Left ventricle myocardium inferior (tissue), 1 donor: ENCODE results near the gene MYO18A. TPM values are rescaled to one million over a fixed set of nuclear protein-coding genes. Genes with fewer than 3 reads are reported as not detected.

Source experiments
- DNase-seq: peaks from one replicate; pipeline ENCODE4 v3.0.0-alpha.2; 2020
- H3K27ac ChIP-seq: fragments of 200-600 bp; replicated peaks from 2 replicates; pipeline ENCODE4 v1.8.0; 2021
- H3K27me3 ChIP-seq: fragments of 200-600 bp; 2 replicates; pipeline ENCODE4 v1.8.0; 2021; ENCODE audit warnings: low read depth
- H3K36me3 ChIP-seq: fragments of 200-600 bp; 2 replicates; pipeline ENCODE4 v1.8.0; 2021
- H3K4me1 ChIP-seq: fragments of 200-600 bp; 2 replicates; pipeline ENCODE4 v1.8.0; 2021
- H3K4me3 ChIP-seq: fragments of 200-600 bp; 2 replicates; pipeline ENCODE4 v1.8.0; 2021; ENCODE audit warnings: mild to moderate bottlenecking, moderate library complexity
- H3K9me3 ChIP-seq: fragments of 200-600 bp; replicated peaks from 2 replicates; pipeline ENCODE4 v1.8.0; 2021
- intact Hi-C: fragments of 100-400 bp; cut with micrococcal nuclease; formaldehyde crosslinking; loops from one replicate; pipeline ENCODE4 v1.11.0; 2022
- total RNA-seq: library from RNA; stranded (reverse); fragmentation: NEBNext Ultra II Directional; extraction: Animal tissue kit (Norgen Biotek cat#: 25700); gene quantifications from one replicate; pipeline ENCODE4 v1.2.1, GENCODE V29; 2021
- TF ChIP-seq, protein P1 (sequence below): fragments of 200-600 bp; IDR thresholded peaks from 2 replicates; pipeline ENCODE4 v1.8.0; 2021; ENCODE audit warnings: antibody characterized with exemption, mild to moderate bottlenecking, borderline replicate concordance
- donor health status: DM: no; HTN: yes; CAD: no; lungs with severe emphysema.

MYO18A gene
- total RNA-seq, 1 donor from 2014 or later = 397 TPM

DNA sequence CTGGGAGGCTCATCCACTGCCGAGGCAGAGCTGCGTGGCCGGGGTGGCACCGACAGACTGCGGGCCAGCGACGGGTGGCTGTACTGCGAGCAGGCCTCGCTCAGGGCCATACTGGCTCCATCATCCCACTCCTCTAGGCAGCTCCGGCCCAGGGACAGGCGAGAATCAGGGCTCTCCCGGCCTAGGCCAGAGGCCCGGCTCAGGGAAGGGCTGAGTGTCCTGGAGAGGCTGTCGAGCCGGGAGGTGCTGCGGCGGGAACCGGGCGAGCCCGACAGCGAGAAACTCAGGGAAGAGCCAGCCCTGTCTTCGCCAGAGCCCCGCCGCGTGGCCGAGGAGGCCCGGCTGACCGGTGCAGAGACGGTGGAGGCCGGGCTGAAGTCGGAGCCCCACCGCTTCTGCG is 99.9 kb downstream of the MYO18A start:
- H3K9me3 ChIP-seq = no peaks in the 10 kb centered on the region
- no peak for DNase-seq
- TF ChIP-seq, protein P1, sequence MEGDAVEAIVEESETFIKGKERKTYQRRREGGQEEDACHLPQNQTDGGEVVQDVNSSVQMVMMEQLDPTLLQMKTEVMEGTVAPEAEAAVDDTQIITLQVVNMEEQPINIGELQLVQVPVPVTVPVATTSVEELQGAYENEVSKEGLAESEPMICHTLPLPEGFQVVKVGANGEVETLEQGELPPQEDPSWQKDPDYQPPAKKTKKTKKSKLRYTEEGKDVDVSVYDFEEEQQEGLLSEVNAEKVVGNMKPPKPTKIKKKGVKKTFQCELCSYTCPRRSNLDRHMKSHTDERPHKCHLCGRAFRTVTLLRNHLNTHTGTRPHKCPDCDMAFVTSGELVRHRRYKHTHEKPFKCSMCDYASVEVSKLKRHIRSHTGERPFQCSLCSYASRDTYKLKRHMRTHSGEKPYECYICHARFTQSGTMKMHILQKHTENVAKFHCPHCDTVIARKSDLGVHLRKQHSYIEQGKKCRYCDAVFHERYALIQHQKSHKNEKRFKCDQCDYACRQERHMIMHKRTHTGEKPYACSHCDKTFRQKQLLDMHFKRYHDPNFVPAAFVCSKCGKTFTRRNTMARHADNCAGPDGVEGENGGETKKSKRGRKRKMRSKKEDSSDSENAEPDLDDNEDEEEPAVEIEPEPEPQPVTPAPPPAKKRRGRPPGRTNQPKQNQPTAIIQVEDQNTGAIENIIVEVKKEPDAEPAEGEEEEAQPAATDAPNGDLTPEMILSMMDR = no peak
- H3K27me3 ChIP-seq = no peaks in the 10 kb centered on the region
- intact Hi-C loops = no loop called here
- no peak overlapping the region for H3K27ac ChIP-seq
- peaks cover 91% of the 10 kb centered on the region for H3K36me3 ChIP-seq
- H3K4me1 ChIP-seq = peaks cover 39% of the 10 kb centered on the region
- H3K4me3 ChIP-seq = no peak overlapping the region

DNA sequence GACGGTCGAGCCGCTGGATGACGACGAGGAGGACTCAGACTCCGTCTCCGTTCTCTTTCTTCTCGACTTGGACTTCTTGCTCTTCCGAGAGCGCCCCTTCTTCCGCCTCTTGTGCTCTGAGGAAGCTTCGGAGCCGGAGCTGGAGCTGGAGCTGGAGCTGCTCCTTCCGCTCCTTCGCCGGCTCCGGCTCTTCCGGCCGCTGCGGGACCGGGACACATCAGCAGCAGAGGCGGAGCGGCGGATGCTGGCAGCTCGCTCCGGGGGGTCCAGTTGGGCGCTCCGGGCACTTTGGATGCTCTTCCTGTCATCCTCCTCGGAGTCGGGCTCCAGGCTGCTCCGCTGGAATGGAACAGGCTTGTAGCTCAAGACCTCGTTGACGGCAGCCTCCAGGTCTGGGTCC is 100.3 kb downstream of the MYO18A start:
- H3K4me3 ChIP-seq = no peak overlapping the region
- peaks cover 43% of the 10 kb centered on the region for H3K4me1 ChIP-seq
- no peak overlapping the region for H3K27ac ChIP-seq
- no peak for DNase-seq
- H3K27me3 ChIP-seq = no peaks in the 10 kb centered on the region
- intact Hi-C loops = no loop called here
- TF ChIP-seq, protein P1 = no peak
- no peaks in the 10 kb centered on the region for H3K9me3 ChIP-seq
- peaks cover 86% of the 10 kb centered on the region for H3K36me3 ChIP-seq

DNA sequence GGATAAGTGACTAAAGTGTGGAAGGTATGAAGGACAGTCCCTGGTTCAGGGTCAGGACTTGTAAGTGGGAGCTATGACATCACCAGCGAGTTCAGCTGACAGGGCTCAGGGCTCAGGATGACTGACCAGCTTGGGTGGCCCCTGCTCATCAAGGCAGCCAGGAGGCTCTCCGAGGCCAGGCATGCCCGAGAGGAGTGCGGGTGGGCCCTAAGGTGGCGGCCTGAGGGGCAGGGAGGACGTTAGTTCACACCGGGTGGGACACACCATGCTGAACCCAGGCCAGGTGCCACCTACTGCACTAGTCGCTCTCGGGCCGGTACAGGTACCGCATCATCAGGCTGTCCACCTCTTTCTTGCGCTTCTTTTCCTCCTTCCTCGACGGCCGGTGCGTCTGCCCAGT is 100.8 kb downstream of the MYO18A start:
- no peak overlapping the region for H3K4me3 ChIP-seq
- TF ChIP-seq, protein P1 = no peak
- no peaks in the 10 kb centered on the region for H3K27me3 ChIP-seq
- no peaks in the 10 kb centered on the region for H3K9me3 ChIP-seq
- intact Hi-C loops = no loop called here
- no peak overlapping the region for H3K27ac ChIP-seq
- peaks cover 48% of the 10 kb centered on the region for H3K4me1 ChIP-seq
- no peak for DNase-seq
- H3K36me3 ChIP-seq = peaks cover 82% of the 10 kb centered on the region

DNA sequence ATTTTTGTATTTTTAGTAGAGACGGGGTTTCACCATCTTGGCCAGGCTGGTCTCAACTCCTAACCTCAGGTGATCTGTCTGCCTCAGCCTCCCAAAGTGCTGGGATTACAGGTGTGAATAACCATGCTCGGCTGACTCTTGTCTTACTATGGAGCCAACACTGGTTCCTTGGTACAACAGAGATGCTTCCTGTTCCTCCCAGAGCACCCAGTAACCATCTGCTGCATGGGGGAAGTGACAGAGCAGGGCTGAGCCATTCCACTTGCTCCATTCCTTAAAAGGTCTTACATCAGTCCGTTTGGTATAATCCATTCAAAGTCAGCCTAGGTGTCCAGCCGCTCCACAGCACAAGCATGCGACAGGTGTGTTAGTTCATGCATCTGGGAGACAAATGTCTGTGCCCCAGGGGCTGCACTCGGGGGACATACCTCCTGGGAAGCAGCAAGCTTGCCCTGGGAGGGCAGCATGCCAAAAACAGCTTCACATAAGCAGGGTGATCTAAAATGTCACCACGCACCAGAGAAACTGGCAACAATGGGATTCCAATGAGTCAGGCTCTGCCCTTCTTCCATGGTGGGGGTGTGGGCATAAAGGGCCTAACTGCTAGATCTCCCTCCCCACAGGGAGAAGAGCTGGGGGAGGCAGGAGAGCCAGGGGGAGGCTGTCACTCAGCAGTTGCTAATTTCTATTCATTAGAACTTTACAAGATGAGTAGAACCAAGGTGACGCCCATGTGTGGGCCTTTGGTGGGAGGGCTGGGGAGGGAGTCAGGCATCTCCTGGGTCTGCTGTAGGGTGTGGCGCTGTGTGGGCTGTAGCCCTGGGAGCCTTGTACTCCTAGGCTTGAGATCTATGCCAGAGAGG is 101.8 kb downstream of the MYO18A start:
- Histone ChIP-seq H3K27me3 (no peaks in the 10 kb centered on the region), H3K4me1 (peaks cover 55% of the 10 kb centered on the region), H3K36me3 (peaks cover 81% of the 10 kb centered on the region), H3K9me3 (no peaks in the 10 kb centered on the region), H3K27ac (peak overlapping the region; percentile 19), H3K4me3 (no peak overlapping the region)
- TF ChIP-seq, protein P1 = no peak
- no peak for DNase-seq
- intact Hi-C loops = no loop called here

DNA sequence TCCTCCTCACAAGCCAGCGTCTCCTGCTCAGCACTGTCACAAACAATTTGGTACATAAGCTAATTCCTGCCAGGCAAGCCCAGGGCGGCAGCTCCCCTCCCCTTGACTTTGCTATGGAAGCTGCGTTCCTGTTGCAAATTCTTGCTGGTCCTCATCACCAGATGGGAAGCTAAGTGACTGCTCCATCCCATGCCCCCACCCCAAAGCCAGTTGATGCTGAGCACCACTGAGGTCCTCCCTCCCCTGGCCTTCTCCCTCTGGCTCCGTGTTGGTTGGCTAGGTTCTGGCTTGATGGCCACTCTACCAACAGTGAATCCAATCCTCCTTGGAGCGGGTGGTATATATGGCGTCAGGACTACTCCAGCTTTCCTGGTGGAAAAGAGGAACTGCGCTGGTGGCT is 102.9 kb downstream of the MYO18A start:
- peaks cover 74% of the 10 kb centered on the region for H3K36me3 ChIP-seq
- TF ChIP-seq, protein P1 = no peak

More for the DNA sequence above, 102.9 kb downstream of the MYO18A start:
- no peaks in the 10 kb centered on the region for H3K27me3 ChIP-seq
- intact Hi-C loops = no loop called here
- H3K27ac ChIP-seq = no peak overlapping the region
- no peak for DNase-seq
- H3K4me1 ChIP-seq = peaks cover 55% of the 10 kb centered on the region
- H3K4me3 ChIP-seq = no peak overlapping the region
- H3K9me3 ChIP-seq = no peaks in the 10 kb centered on the region
